Nephron progenitor cell (in vitro differentiated cells): ENCODE measurements around the gene TBL1X.

Experiments
- DNase-seq: peaks from one replicate; pipeline ENCODE4 v3.0.0; 2021
- H3K27ac Mint-ChIP-seq: 2 replicates; pipeline ENCODE4 v1.8.0; 2021; ENCODE audit warnings: mild to moderate bottlenecking, moderate library complexity, mixed read lengths
- H3K27me3 Mint-ChIP-seq: 2 replicates; pipeline ENCODE4 v1.8.0; 2021; ENCODE audit warnings: mild to moderate bottlenecking, low read depth, mixed read lengths; ENCODE audit not compliant: poor library complexity
- H3K36me3 Mint-ChIP-seq: 2 replicates; pipeline ENCODE4 v1.8.0; 2021; ENCODE audit warnings: low read depth, mixed read lengths
- H3K4me1 Mint-ChIP-seq: 2 replicates; pipeline ENCODE4 v1.8.0; 2021; ENCODE audit warnings: mixed read lengths
- H3K4me3 Mint-ChIP-seq: 2 replicates; pipeline ENCODE4 v1.8.0; 2021; ENCODE audit warnings: mild to moderate bottlenecking, moderate library complexity, mixed read lengths
- H3K9me3 Mint-ChIP-seq: 2 replicates; pipeline ENCODE4 v1.8.0; 2021; ENCODE audit warnings: mild to moderate bottlenecking, moderate library complexity, mixed read lengths
- CTCF ChIP-seq: fragments of 200-600 bp; sonication (generic); IDR thresholded peaks from 2 replicates; pipeline ENCODE4 v1.5.0; 2021; ENCODE audit warnings: antibody characterized with exemption

TBL1X gene

DNA sequence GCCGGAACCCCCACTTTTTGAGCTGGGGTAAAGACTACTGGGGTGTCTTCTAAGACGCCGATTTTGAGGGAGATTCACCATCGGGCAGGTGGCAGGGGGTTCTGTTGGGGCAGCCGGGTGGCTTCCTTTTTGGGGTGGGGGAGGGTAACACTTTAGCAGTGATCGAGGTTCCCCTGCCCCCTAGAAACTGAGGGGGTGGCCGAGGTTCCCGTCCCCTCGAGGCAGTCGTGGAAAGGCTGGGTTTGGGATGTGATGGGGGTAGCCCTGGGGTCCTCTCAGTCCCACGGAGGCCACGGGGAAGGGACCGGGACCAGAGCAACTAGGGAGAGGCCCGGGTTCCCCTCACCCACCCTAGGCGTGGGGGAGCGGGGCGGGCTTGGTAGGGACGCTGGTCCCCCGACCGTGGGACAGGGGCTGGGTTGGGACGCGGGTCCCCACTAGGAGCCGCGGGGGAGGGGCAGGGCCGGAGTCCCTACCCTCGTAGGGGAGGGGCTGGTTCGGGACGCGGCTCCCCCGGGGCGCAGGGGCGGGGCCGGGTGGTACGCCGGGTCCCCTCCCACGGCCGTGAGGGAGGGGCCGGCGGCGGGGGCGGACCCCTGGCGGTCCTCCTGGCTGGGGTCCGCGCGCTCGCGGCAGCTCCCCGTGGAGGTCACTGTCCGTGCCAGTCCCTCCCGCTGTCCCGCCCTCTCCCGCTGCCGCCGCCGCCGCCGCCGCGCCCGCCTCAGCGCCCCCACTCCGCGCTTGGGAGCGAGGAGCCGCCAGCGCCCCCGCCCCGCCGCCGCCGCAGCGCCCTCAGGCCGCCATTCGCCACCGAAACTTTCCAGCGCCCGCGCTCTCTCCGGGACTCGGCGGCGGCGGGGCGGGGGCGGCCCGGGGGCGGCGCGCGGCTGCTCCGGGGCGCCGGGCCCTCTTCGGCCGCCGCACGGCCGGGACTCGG lies at the start of gene TBL1X:
Gene TBL1X, plus strand, starts transcription at position 624 of the 937 bp plus-strand sequence. CDS start 188,529 bp downstream, outside the sequence.
- H3K27ac Mint-ChIP-seq: peak within 1 kb of the TSS; percentile 62
- peak within 1 kb of the TSS; percentile 87 for H3K4me3 Mint-ChIP-seq
- peaks cover 3% of the 10 kb centered on the region for H3K27me3 Mint-ChIP-seq
- peaks cover 32% of the 10 kb centered on the region for H3K9me3 Mint-ChIP-seq
- peak; percentile 75 for DNase-seq
- TF ChIP-seq CTCF: no peak
- peaks cover 45% of the 10 kb centered on the region for H3K4me1 Mint-ChIP-seq
- peaks cover 9% of the 10 kb centered on the region for H3K36me3 Mint-ChIP-seq

GRCh38 chrX:9416562-9417348 lies 48.1 kb upstream of the TBL1X start:
- Mint-ChIP-seq H3K36me3 (no peaks in the 10 kb centered on the region), H3K4me3 (no peak overlapping the region), H3K4me1 (peaks cover 18% of the 10 kb centered on the region), H3K27me3 (peaks cover 3% of the 10 kb centered on the region), H3K9me3 (peaks cover 36% of the 10 kb centered on the region), H3K27ac (no peak overlapping the region)
- no peak for TF ChIP-seq CTCF
- no peak for DNase-seq

DNA sequence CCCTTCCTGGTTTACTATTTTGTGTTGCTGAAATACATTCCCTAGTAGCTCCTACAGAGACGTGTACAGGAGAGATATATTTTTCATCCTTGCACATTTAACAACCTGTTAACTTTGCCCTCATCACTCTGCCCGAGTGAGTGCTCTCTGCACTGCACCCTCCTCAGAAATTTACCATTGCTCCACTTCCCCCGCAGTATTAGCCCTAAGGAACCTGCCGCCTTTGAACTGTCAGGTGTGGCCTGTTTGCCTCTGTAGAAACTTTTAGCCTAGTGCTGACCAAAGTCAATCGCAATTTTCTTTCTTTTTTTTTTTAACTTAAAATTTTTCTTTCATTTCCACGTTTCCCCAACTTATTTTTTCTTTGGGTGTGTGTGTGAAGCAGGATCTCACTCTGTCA lies 46.6 kb upstream of the TBL1X start:
- no peak for TF ChIP-seq CTCF
- Mint-ChIP-seq H3K9me3 (peaks cover 34% of the 10 kb centered on the region), H3K4me3 (no peak overlapping the region), H3K27ac (no peak overlapping the region), H3K36me3 (no peaks in the 10 kb centered on the region), H3K4me1 (peaks cover 18% of the 10 kb centered on the region), H3K27me3 (peaks cover 3% of the 10 kb centered on the region)
- DNase-seq: no peak

DNA sequence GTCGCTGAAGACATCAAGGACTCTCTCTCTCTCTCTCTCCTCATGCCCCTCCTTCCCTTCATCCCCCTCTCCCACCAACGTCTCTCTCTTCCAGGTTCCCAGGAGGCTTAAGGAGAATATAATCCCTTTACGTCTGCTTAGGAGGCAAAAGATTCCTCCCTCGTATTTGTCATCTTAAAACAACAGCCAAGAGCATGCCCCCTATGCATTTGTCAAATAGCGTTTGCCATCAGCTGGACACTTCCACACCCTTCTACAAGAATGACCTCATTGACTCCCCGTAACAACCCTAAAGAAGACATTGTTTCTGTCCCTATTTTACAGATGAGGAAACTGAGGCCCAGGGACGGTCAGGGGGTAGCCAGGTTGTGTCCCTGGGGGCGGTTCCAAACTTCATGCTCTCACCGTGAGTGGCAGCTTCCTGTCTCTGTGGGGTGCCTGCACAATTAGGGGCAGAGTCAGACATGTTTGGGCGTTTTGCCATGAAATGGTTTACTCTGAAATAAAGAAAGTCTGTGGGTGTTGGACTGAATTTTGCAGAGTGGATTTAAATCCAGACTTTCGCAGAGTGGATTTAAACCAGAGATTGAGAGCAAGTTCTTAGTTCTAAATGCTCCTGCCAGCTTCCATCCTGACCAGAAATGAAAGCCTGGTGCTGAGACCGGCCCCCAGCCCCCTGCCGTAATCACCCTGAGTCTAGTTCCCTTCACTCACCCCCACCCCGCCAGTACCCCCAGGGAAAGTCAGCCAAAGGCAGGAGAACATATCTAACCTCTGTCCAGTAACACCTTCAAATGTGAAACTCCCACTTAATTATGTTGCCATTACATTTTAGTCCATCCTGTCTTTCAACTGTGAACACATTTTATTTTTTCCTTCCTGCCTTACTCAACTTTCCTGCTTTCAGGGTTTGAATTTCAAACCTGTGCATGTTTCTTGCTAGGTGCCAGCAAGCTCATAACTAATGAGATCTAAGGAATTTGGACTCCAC lies 44.3 kb upstream of the TBL1X start:
- Mint-ChIP-seq H3K4me3 (no peak overlapping the region), H3K9me3 (peaks cover 45% of the 10 kb centered on the region), H3K27me3 (peaks cover 6% of the 10 kb centered on the region), H3K4me1 (peaks cover 18% of the 10 kb centered on the region), H3K27ac (no peak overlapping the region), H3K36me3 (peaks cover 1% of the 10 kb centered on the region)
- TF ChIP-seq CTCF: no peak
- no peak for DNase-seq

GRCh38 chrX:9429767-9430166 lies 35.1 kb upstream of the TBL1X start:
- no peak for DNase-seq
- no peak overlapping the region for H3K4me3 Mint-ChIP-seq
- no peaks in the 10 kb centered on the region for H3K4me1 Mint-ChIP-seq
- H3K27ac Mint-ChIP-seq: no peak overlapping the region
- peaks cover 3% of the 10 kb centered on the region for H3K27me3 Mint-ChIP-seq
- TF ChIP-seq CTCF: no peak
- peaks cover 33% of the 10 kb centered on the region for H3K9me3 Mint-ChIP-seq
- H3K36me3 Mint-ChIP-seq: peaks cover 4% of the 10 kb centered on the region
